GM18870 (cell line): ENCODE results near the gene ARAP1.

Experiments used
- ATAC-seq: cut with Tn5 transposase; IDR thresholded peaks from one replicate; pipeline ENCODE4 v1.9.1; 2021; ENCODE audit warnings: moderate library complexity; ENCODE audit not compliant: unreplicated experiment

ARAP1 gene

GRCh38 chr11:72642043-72642883 is 109.9 kb downstream of the ARAP1 start:
- no peak for ATAC-seq

GRCh38 chr11:72641522-72642042 is 110.6 kb downstream of the ARAP1 start:
- ATAC-seq = no peak

DNA sequence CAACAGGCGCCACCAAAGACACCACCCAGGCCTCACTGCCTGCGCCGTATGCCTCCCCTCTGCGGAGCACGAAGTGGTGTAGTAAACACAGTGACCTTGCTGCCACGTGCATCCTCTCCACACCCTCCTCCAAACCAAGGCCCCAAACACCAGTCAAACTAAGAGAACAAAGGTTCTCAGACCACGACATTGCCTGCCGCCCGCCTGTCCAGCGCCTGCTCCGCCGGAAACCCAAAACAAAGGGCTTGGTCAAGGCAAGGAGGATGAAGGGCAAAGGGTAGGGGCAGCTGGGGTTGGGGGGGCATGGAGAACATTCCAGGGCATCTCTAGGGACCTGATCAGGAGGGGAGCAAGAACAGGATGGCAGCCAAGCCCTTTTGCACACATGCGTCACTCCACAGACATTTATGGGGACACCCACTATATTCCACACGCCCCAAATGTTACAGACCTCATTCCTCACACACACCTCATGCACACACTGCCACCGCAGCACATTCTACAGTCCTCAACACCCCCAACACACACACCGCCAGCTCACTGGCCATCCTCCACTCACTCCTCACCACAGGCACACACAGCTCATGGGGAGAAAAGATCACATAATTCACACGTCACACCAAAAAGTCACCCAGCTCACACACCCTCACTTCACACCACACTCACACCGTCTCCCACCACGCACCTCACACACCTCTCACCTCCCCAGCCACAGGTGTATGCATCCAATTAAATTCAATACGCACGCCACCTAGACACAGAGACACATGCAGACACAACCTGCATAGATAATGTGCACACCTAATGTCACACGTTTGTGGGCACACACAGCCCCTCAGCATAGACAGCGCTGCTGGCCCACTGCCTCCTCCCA is 112.5 kb downstream of the ARAP1 start:
- ATAC-seq = no peak

GRCh38 chr11:72637926-72638325 is 114.3 kb downstream of the ARAP1 start:
- no peak for ATAC-seq

GRCh38 chr11:72637198-72637597 is 115.0 kb downstream of the ARAP1 start:
- ATAC-seq = no peak

DNA sequence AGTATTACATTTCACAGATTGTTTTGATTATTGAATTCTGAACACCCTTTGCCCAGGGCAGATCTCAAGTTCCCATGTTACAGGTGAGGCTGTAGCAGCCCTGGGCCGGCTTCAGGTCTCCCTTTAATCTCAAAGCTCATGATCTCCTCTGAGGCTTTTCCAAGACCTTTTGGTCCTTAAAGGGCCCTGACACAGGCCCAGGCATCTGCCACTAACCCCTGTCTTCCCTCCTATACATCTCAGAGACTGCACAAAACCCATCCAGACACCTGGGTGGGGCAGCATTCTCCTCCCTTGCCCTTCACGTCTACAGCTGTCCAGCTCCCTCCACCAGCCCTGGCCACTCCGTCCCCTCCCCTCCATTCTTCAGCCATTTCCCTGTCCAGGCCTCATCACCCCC is 115.8 kb downstream of the ARAP1 start:
- no peak for ATAC-seq

DNA sequence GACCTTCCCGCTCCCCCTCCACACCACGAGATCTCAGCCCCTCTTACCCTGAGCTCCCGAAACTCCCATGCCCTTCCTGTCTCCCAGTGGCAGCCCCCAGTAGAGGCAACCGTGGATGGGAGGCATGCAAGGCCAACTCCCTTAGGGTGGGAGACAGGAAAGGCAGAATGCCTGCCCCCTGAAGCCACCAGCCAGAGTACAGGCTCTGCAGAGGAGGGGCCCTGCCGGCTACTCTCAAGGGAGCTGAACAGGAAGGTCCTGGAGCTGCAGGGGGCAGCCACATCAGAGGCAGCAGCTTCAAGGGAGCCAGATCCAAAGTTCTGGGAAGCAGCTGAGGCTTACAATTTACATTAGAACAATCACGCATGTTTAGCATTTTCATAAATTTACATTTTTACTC is 116.3 kb downstream of the ARAP1 start:
- ATAC-seq = no peak

DNA sequence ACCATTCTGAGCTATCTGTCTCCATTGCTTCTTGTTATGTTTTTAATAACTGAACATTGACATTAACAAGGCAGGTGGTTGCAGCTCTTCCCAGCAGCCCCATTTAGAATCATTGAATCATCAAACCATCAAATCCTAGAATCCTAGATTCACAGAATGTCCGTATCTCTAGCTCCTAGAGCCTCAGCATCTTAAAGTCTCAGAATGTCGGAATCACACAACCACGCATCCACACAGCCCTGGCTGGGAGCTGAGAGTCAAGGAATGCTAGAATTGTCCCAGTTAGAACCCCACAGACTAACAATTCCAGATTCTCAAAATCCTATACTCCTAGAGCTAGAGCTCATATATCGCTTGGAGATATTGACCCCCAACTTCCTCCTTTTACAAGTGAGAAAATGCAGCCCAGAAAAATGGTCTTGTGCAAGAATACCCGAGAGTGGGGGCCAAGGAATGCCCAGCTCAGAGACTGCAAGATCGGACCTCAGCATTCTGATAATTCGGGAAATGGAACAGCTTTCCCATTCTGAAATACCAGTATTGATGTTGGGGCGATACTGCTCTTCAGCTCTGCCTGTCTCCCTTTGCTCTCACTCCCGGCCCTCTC is 116.8 kb downstream of the ARAP1 start:
- ATAC-seq = no peak
